Esophagus muscularis mucosa (tissue), 4 donors: Measurements from ENCODE around the gene KRT77. TPM values are rescaled to one million over a fixed set of nuclear protein-coding genes. Genes with fewer than 3 reads are reported as not detected.
A peak's percentile ranks its signal among the peaks of the same experiment; 100 is the strongest.

Experiments
- DNase-seq: peaks from one replicate; pipeline ENCODE4 v3.0.0-alpha.2; 2017; ENCODE audit errors: extremely low spot score
- H3K27ac ChIP-seq, 4 donors: fragments of 200-600 bp; sonication (generic); replicated peaks in 1 of 4; 1 replicate in 3 of 4; 2 replicates in 1 of 4; pipeline ENCODE4 v1.5.1; 2016 to 2019; ENCODE audit warnings: mild to moderate bottlenecking in 1 of 4
- H3K27me3 ChIP-seq, 4 donors: fragments of 200-600 bp; sonication (generic); one replicate each; pipeline versions ENCODE4 v1.5.1 to v1.6.0; 2016 to 2019
- H3K36me3 ChIP-seq, 4 donors: fragments of 200-600 bp; sonication (generic); one replicate each; pipeline ENCODE4 v1.5.1; 2016 to 2019
- H3K4me1 ChIP-seq, 4 donors: fragments of 200-600 bp; sonication (generic); one replicate each; pipeline ENCODE4 v1.5.1; 2016 to 2019
- H3K4me3 ChIP-seq, 4 donors: fragments of 200-600 bp; sonication (generic); 1 replicate in 2 of 4; 2 replicates in 2 of 4; pipeline ENCODE4 v1.5.1; 2016 to 2019; ENCODE audit warnings: mild to moderate bottlenecking in 4 of 4, moderate library complexity in 1 of 4
- H3K9me3 ChIP-seq, 4 donors: fragments of 200-600 bp; sonication (generic); 1 replicate in 3 of 4; 2 replicates in 1 of 4; pipeline ENCODE4 v1.5.1; 2016 to 2019
- EP300 ChIP-seq: sonication (generic); formaldehyde crosslinking; IDR thresholded peaks from one replicate; pipeline ENCODE4 v1.6.1; 2017; ENCODE audit warnings: antibody characterized with exemption
- POLR2A ChIP-seq: fragments of 450-650 bp; IDR thresholded peaks from one replicate; pipeline ENCODE4 v1.6.1; 2017; ENCODE audit warnings: antibody characterized with exemption, moderate library complexity, mild to moderate bottlenecking, low read depth
- POLR2AphosphoS5 ChIP-seq, 2 donors: sonication (generic); formaldehyde crosslinking; IDR thresholded peaks; one replicate each; pipeline ENCODE4 v1.6.1; 2017; ENCODE audit warnings: antibody characterized with exemption in 2 of 2
- WGBS: methylation state at CpG from one replicate; pipeline ENCODE4 v1.1.5; 2018; 5-methylcytosine and 5-hydroxymethylcytosine counted together
- intact Hi-C: fragments of 100-400 bp; cut with DNase I; formaldehyde crosslinking; loops from one replicate; pipeline ENCODE4 v1.15.1; 2023
- total RNA-seq, 4 donors: library from RNA; depleted of rRNA; stranded (reverse); fragments of >200 nt; gene quantifications; one replicate each; pipeline versions ENCODE4 v1.1.0 to v1.2.1, GENCODE V29; 2016
- TF ChIP-seq, protein P1 (sequence below), 3 experiments: fragments of 200-600 bp in 2 of 3; fragments of 450-650 bp in 1 of 3; sonication (generic) in 2 of 3; IDR thresholded peaks; one replicate each; pipeline ENCODE4 v1.5.1; 2017 to 2019; ENCODE audit warnings: antibody characterized with exemption in 3 of 3, mild to moderate bottlenecking in 2 of 3, moderate library complexity in 1 of 3

KRT77 gene
- total RNA-seq, 4 donors from 2014 or later = not detected

DNA sequence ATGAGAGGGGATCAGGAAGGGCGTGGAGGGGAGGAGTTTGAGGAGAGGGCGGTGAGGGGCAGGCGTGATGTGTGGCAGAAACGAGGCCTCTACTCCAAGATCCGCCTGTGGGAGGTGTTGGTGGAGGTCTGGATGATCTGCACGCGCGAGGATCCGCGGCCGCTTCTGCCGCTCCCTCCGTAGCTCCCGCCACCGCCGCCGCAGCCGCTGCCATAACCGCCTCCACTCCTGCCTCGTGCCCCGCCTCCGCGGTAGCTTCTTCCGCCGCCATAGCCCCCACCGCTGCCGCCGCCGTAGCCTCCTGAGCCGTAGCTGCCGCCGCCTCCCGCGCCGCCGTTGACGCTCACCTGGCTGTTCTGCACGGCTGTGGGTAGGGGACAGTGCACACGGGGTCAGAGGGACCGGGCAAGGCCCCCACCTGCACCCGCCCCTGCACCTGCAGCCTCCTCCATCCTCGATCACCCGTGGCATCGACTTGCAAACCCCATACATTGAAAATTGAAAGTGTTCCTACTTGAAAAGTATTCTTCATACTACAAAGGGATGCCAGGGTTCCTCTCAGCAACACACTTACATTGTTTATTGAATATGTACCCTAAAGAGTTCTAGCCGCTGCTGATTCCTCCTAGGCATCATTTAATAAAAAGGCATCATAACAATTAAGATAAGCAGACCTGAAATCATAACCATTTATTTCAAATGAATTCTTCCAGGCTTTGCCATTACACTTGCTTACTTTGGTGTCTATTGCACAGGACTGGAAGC is 12.1 kb downstream of the KRT77 start:
- 9% methylated on average over 22 of the region's 45 CpGs for WGBS
- H3K9me3 ChIP-seq = no peaks in the 10 kb centered on the region
- peak overlapping the region; percentile 44 to 52 (median 44) for H3K4me3 ChIP-seq
- intact Hi-C loops = no loop called here
- TF ChIP-seq POLR2A (no peak), POLR2AphosphoS5 (IDR thresholded peaks at IDR 0.05) (no peak), EP300 (no peak)
- TF ChIP-seq, protein P1, sequence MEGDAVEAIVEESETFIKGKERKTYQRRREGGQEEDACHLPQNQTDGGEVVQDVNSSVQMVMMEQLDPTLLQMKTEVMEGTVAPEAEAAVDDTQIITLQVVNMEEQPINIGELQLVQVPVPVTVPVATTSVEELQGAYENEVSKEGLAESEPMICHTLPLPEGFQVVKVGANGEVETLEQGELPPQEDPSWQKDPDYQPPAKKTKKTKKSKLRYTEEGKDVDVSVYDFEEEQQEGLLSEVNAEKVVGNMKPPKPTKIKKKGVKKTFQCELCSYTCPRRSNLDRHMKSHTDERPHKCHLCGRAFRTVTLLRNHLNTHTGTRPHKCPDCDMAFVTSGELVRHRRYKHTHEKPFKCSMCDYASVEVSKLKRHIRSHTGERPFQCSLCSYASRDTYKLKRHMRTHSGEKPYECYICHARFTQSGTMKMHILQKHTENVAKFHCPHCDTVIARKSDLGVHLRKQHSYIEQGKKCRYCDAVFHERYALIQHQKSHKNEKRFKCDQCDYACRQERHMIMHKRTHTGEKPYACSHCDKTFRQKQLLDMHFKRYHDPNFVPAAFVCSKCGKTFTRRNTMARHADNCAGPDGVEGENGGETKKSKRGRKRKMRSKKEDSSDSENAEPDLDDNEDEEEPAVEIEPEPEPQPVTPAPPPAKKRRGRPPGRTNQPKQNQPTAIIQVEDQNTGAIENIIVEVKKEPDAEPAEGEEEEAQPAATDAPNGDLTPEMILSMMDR (IDR thresholded peaks at IDR 0.05) = no peak
- peaks cover 10 to 19% (median 15%) of the 10 kb centered on the region in 4 donors for H3K4me1 ChIP-seq
- no peak for DNase-seq
- no peak overlapping the region for H3K27ac ChIP-seq
- H3K27me3 ChIP-seq = peaks cover 0 to 64% (median 0%) of the 10 kb centered on the region in 4 donors
- H3K36me3 ChIP-seq = no peaks in the 10 kb centered on the region

DNA sequence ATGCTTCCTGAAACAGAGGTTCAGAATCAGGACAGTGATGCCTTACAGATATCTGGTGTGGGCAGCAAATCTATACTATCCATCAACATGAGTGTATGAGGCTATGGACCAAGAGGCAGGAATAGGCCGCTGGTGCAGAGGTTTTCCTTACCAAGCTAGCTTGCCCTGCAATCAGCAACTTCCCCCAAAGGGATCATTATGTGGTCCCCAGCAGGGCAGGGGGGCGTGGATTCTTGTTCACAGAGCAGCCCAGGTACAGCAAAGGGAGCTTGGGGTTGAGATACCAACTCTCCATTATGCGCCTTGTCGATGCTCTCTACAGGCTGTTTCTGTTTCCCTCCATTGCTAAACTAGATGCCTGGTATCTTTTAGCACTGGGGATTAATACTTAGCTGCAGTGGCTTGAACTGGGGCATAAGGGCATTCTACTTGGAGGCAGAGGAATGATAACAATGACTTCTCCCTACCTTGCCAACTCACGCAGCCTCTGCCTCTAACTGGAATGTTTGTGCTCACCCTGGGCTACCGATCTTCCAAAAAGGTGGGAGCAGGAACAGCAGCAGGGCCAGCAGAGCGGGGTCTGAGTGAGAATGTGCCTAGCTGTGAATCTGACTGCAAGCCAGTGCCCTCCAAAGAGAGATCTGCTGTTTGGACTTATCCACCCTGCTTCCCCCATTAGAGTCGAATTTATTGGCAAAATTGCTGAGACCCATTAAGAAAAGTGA is 12.8 kb downstream of the KRT77 start:
- no peaks in the 10 kb centered on the region for H3K36me3 ChIP-seq
- H3K27me3 ChIP-seq = peaks cover 0 to 66% (median 0%) of the 10 kb centered on the region in 4 donors
- 55% methylated on average over 6 of the region's 8 CpGs for WGBS
- TF ChIP-seq, protein P1 (IDR thresholded peaks at IDR 0.05) = no peak
- TF ChIP-seq POLR2AphosphoS5 (IDR thresholded peaks at IDR 0.05) (no peak), EP300 (no peak)
- no peak for DNase-seq
- H3K9me3 ChIP-seq = no peaks in the 10 kb centered on the region
- H3K27ac ChIP-seq = no peak overlapping the region
- intact Hi-C loops = no loop called here
- peaks cover 10 to 19% (median 15%) of the 10 kb centered on the region in 4 donors for H3K4me1 ChIP-seq
- peak overlapping the region; percentile 44 to 52 (median 44) for H3K4me3 ChIP-seq

DNA sequence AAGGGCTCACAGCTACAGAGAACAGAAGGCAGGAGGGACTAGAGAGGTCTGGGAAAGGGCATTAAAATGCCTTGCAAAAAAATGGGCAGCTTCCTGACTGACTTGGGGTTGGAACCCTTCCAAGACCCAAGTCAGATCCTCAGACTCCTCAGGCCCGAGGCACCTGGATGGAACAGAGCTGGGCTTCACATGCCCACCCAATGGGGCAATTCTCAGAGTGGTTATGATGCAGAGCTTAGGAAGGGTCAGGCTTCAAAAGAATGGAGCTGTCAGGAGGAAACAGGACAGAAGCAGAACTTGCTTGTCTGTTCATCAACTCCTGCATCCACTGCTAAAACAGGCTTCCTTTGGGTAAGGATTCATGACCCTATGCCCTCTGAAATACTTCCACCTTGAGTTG is 13.4 kb downstream of the KRT77 start:
- H3K27ac ChIP-seq = no peak overlapping the region
- intact Hi-C loops = no loop called here
- H3K36me3 ChIP-seq = no peaks in the 10 kb centered on the region
- H3K9me3 ChIP-seq = no peaks in the 10 kb centered on the region
- peaks cover 0 to 69% (median 0%) of the 10 kb centered on the region in 4 donors for H3K27me3 ChIP-seq
- no peak overlapping the region for H3K4me3 ChIP-seq
- 100% methylated on average over 1 of the region's 1 CpG for WGBS
- H3K4me1 ChIP-seq = peaks cover 10 to 19% (median 15%) of the 10 kb centered on the region in 4 donors
- no peak for DNase-seq
- TF ChIP-seq, protein P1 (IDR thresholded peaks at IDR 0.05) = no peak
- TF ChIP-seq POLR2A = no peak

DNA sequence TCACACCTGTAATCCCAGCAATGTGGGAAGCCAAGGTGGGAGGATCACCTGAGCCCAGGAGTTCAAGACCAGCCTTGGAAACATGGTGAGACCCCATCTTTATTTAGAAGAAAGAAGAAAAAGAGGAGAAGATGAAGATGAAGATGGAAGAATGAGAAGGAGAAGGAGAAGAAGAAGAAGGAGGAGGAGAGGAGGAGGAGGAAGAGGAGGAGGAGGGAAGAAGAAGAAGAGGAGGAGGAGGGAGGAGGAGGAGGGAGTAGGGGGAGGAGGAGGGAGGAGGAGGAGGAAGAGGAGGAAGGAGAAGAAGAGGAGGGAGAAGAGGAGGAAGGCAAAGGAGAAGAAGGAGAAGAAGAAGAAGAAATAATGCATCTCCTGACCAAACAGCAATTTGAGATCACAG is 14.1 kb downstream of the KRT77 start:
- intact Hi-C loops = no loop called here
- Histone ChIP-seq H3K27ac (no peak overlapping the region), H3K36me3 (no peaks in the 10 kb centered on the region), H3K9me3 (no peaks in the 10 kb centered on the region), H3K27me3 (peaks cover 0 to 69% (median 0%) of the 10 kb centered on the region in 4 donors), H3K4me3 (no peak overlapping the region), H3K4me1 (peaks cover 10 to 19% (median 15%) of the 10 kb centered on the region in 4 donors)
- no peak for DNase-seq
- no peak for TF ChIP-seq POLR2A
- TF ChIP-seq, protein P1 (IDR thresholded peaks at IDR 0.05) = no peak
- TF ChIP-seq POLR2AphosphoS5 (IDR thresholded peaks at IDR 0.05) = no peak
- TF ChIP-seq EP300 = no peak
